ENCODE results near the gene OIP5.
"Not testable (repeated sequence)": the region's sequence is repeated elsewhere in the genome, so short reads cannot be mapped to it uniquely, and the experiment has no call there.

Gene OIP5

GRCh38 chr15:41331281-41331680 is 1.1 kb downstream of the OIP5 start:
- Mint-ChIP-seq H3K27me3 (no peaks in the 10 kb centered on the region), H3K36me3 (peaks cover 5% of the 10 kb centered on the region), H3K9me3 (ENCODE audit: low read depth) (no peaks in the 10 kb centered on the region), H3K4me1 (ENCODE audit: low read depth) (peaks cover 27% of the 10 kb centered on the region), H3K4me3 (peak overlapping the region; percentile 97), H3K27ac (peak overlapping the region; percentile 86)

GRCh38 chr15:41323611-41324010 is 8.8 kb downstream of the OIP5 start:
- no peak overlapping the region for H3K4me3 Mint-ChIP-seq
- H3K27ac Mint-ChIP-seq: no peak overlapping the region
- peaks cover 7% of the 10 kb centered on the region for H3K4me1 Mint-ChIP-seq (ENCODE audit: low read depth)
- H3K36me3 Mint-ChIP-seq: peaks cover 2% of the 10 kb centered on the region
- H3K27me3 Mint-ChIP-seq: no peaks in the 10 kb centered on the region
- H3K9me3 Mint-ChIP-seq (ENCODE audit: low read depth): no peaks in the 10 kb centered on the region

- H3K27ac Mint-ChIP-seq; H3K4me1 Mint-ChIP-seq (ENCODE audit: low read depth); H3K9me3 Mint-ChIP-seq (ENCODE audit: low read depth); H3K4me3 Mint-ChIP-seq; H3K27me3 Mint-ChIP-seq; H3K36me3 Mint-ChIP-seq: not testable (repeated sequence)
These were observed 11.5 kb downstream of the OIP5 start for GRCh38 chr15:41320805-41321330.

- Mint-ChIP-seq H3K4me1 (ENCODE audit: low read depth) (no peaks in the 10 kb centered on the region), H3K27ac (no peak overlapping the region), H3K36me3 (no peaks in the 10 kb centered on the region), H3K27me3 (no peaks in the 10 kb centered on the region), H3K9me3 (ENCODE audit: low read depth) (no peaks in the 10 kb centered on the region), H3K4me3 (no peak overlapping the region)
These were observed 23.0 kb downstream of the OIP5 start for GRCh38 chr15:41309226-41309905.

GRCh38 chr15:41307679-41308078 is 24.7 kb downstream of the OIP5 start:
- Mint-ChIP-seq H3K36me3 (no peaks in the 10 kb centered on the region), H3K4me3 (no peak overlapping the region), H3K27ac (no peak overlapping the region), H3K27me3 (no peaks in the 10 kb centered on the region), H3K4me1 (ENCODE audit: low read depth) (no peaks in the 10 kb centered on the region), H3K9me3 (ENCODE audit: low read depth) (no peaks in the 10 kb centered on the region)

GRCh38 chr15:41304149-41304770 is 28.1 kb downstream of the OIP5 start:
- H3K4me1 Mint-ChIP-seq (ENCODE audit: low read depth): no peaks in the 10 kb centered on the region
- H3K9me3 Mint-ChIP-seq (ENCODE audit: low read depth): no peaks in the 10 kb centered on the region
- H3K36me3 Mint-ChIP-seq: peaks cover 2% of the 10 kb centered on the region
- no peak overlapping the region for H3K4me3 Mint-ChIP-seq
- H3K27ac Mint-ChIP-seq: peak overlapping the region; percentile 12
- no peaks in the 10 kb centered on the region for H3K27me3 Mint-ChIP-seq

GRCh38 chr15:41301587-41301986 is 30.8 kb downstream of the OIP5 start:
- Mint-ChIP-seq H3K27ac (no peak overlapping the region), H3K4me1 (ENCODE audit: low read depth) (no peaks in the 10 kb centered on the region), H3K4me3 (no peak overlapping the region), H3K9me3 (ENCODE audit: low read depth) (no peaks in the 10 kb centered on the region), H3K36me3 (peaks cover 2% of the 10 kb centered on the region), H3K27me3 (no peaks in the 10 kb centered on the region)

GRCh38 chr15:41301139-41301538 is 31.3 kb downstream of the OIP5 start:
- H3K4me1 Mint-ChIP-seq (ENCODE audit: low read depth); H3K9me3 Mint-ChIP-seq (ENCODE audit: low read depth); H3K4me3 Mint-ChIP-seq; H3K27ac Mint-ChIP-seq; H3K27me3 Mint-ChIP-seq; H3K36me3 Mint-ChIP-seq: not testable (repeated sequence)

- Mint-ChIP-seq H3K27ac (no peak overlapping the region), H3K4me1 (ENCODE audit: low read depth) (peaks cover 25% of the 10 kb centered on the region), H3K27me3 (no peaks in the 10 kb centered on the region), H3K36me3 (peaks cover 2% of the 10 kb centered on the region), H3K9me3 (ENCODE audit: low read depth) (no peaks in the 10 kb centered on the region), H3K4me3 (no peak overlapping the region)
These were observed 39.9 kb downstream of the OIP5 start for GRCh38 chr15:41292521-41292920.

- Mint-ChIP-seq H3K36me3 (peaks cover 5% of the 10 kb centered on the region), H3K27ac (peak overlapping the region; percentile 16)
These were observed 41.2 kb downstream of the OIP5 start for GRCh38 chr15:41291065-41291631.

GRCh38 chr15:41289953-41290352 is 42.4 kb downstream of the OIP5 start:
- Mint-ChIP-seq H3K4me1 (ENCODE audit: low read depth) (peaks cover 41% of the 10 kb centered on the region), H3K4me3 (no peak overlapping the region), H3K27me3 (no peaks in the 10 kb centered on the region), H3K9me3 (ENCODE audit: low read depth) (no peaks in the 10 kb centered on the region), H3K27ac (no peak overlapping the region), H3K36me3 (peaks cover 10% of the 10 kb centered on the region)

More at GRCh38 chr15:41291065-41291631, 41.2 kb downstream of the OIP5 start:
- Mint-ChIP-seq H3K27me3 (no peaks in the 10 kb centered on the region), H3K4me3 (no peak overlapping the region), H3K9me3 (ENCODE audit: low read depth) (no peaks in the 10 kb centered on the region), H3K4me1 (ENCODE audit: low read depth) (peaks cover 35% of the 10 kb centered on the region)

GRCh38 chr15:41288464-41288863 is 43.9 kb downstream of the OIP5 start:
- H3K27ac Mint-ChIP-seq: peak overlapping the region; percentile 54
- peaks cover 12% of the 10 kb centered on the region for H3K36me3 Mint-ChIP-seq
- H3K4me3 Mint-ChIP-seq: no peak overlapping the region

GRCh38 chr15:41286665-41287333 is 45.6 kb downstream of the OIP5 start:
- H3K9me3 Mint-ChIP-seq (ENCODE audit: low read depth): no peaks in the 10 kb centered on the region
- H3K27ac Mint-ChIP-seq: peak overlapping the region; percentile 30
- no peaks in the 10 kb centered on the region for H3K27me3 Mint-ChIP-seq
- H3K4me1 Mint-ChIP-seq (ENCODE audit: low read depth): peaks cover 53% of the 10 kb centered on the region
- peak overlapping the region; percentile 46 for H3K4me3 Mint-ChIP-seq
- peaks cover 12% of the 10 kb centered on the region for H3K36me3 Mint-ChIP-seq

More at GRCh38 chr15:41288464-41288863, 43.9 kb downstream of the OIP5 start:
- no peaks in the 10 kb centered on the region for H3K9me3 Mint-ChIP-seq (ENCODE audit: low read depth)
- H3K27me3 Mint-ChIP-seq: no peaks in the 10 kb centered on the region
- peaks cover 45% of the 10 kb centered on the region for H3K4me1 Mint-ChIP-seq (ENCODE audit: low read depth)

GRCh38 chr15:41285285-41285684 is 47.1 kb downstream of the OIP5 start:
- Mint-ChIP-seq H3K27me3 (no peaks in the 10 kb centered on the region), H3K4me1 (ENCODE audit: low read depth) (peaks cover 49% of the 10 kb centered on the region), H3K36me3 (peaks cover 12% of the 10 kb centered on the region), H3K27ac (peak overlapping the region; percentile 94), H3K9me3 (ENCODE audit: low read depth) (no peaks in the 10 kb centered on the region), H3K4me3 (peak overlapping the region; percentile 98)

All from activated naive CD8-positive, alpha-beta T cell (primary cell).